Neural progenitor cell (in vitro differentiated cells): ENCODE results near the gene ARAF. TPM values are rescaled to one million over a fixed set of nuclear protein-coding genes. Genes with fewer than 3 reads are reported as not detected.
A peak's percentile ranks its signal among the peaks of the same experiment; 100 is the strongest.

Experiments used
- DNase-seq: peaks from one replicate; pipeline ENCODE4 v3.0.0-alpha.2; 2016; ENCODE audit warnings: low spot score
- H2AFZ ChIP-seq: fragments of 200-600 bp; sonication (generic); replicated peaks from 2 replicates; pipeline ENCODE4 v1.6.1; 2016; ENCODE audit warnings: antibody characterized with exemption
- H3F3A ChIP-seq: fragments of 200-600 bp; sonication (generic); 2 replicates; pipeline ENCODE4 v1.6.1; 2016; ENCODE audit warnings: antibody characterized with exemption, low read depth
- H3K27ac ChIP-seq: fragments of 200-600 bp; sonication (generic); 2 replicates; pipeline ENCODE4 v1.5.1; 2016; ENCODE audit warnings: mild to moderate bottlenecking
- H3K27me3 ChIP-seq: fragments of 200-600 bp; sonication (generic); 2 replicates; pipeline ENCODE4 v1.6.1; 2016; ENCODE audit warnings: mild to moderate bottlenecking, moderate library complexity
- H3K36me3 ChIP-seq: fragments of 200-600 bp; sonication (generic); 2 replicates; pipeline ENCODE4 v1.5.1; 2016
- H3K4me1 ChIP-seq: fragments of 200-600 bp; sonication (generic); 2 replicates; pipeline ENCODE4 v1.6.1; 2016; ENCODE audit warnings: mixed run types
- H3K4me2 ChIP-seq: fragments of 200-600 bp; sonication (generic); 2 replicates; pipeline ENCODE4 v1.6.1; 2016
- H3K4me3 ChIP-seq: fragments of 200-600 bp; sonication (generic); 2 replicates; pipeline ENCODE4 v1.5.1; 2016
- H3K79me2 ChIP-seq: fragments of 200-600 bp; sonication (generic); 2 replicates; pipeline ENCODE4 v1.6.1; 2016; ENCODE audit warnings: low read depth
- H3K9ac ChIP-seq: fragments of 200-600 bp; sonication (generic); 2 replicates; pipeline ENCODE4 v1.6.1; 2016
- H3K9me3 ChIP-seq: fragments of 200-600 bp; sonication (generic); 2 replicates; pipeline ENCODE4 v1.5.1; 2016; ENCODE audit warnings: low read depth
- H4K20me1 ChIP-seq: fragments of 200-600 bp; sonication (generic); 2 replicates; pipeline ENCODE4 v1.6.1; 2016; ENCODE audit warnings: low read depth
- H3K27ac Mint-ChIP-seq: 3 replicates; pipeline ENCODE4 v1.8.0; 2021; ENCODE audit warnings: mixed read lengths
- H3K27me3 Mint-ChIP-seq: 2 replicates; pipeline ENCODE4 v1.8.0; 2022; ENCODE audit warnings: low read depth, mild to moderate bottlenecking, inconsistent platforms, moderate library complexity, mixed read lengths; ENCODE audit not compliant: insufficient read depth
- H3K36me3 Mint-ChIP-seq: 3 replicates; pipeline ENCODE4 v1.8.0; 2021; ENCODE audit warnings: mixed read lengths
- H3K4me1 Mint-ChIP-seq: 3 replicates; pipeline ENCODE4 v1.8.0; 2021; ENCODE audit warnings: mixed read lengths
- H3K4me3 Mint-ChIP-seq: 3 replicates; pipeline ENCODE4 v1.8.0; 2021; ENCODE audit warnings: mild to moderate bottlenecking, moderate library complexity, mixed read lengths
- H3K9me3 Mint-ChIP-seq: 3 replicates; pipeline ENCODE4 v1.8.0; 2020; ENCODE audit warnings: mixed read lengths
- CTCF ChIP-seq: fragments of 200-600 bp; sonication (generic); IDR thresholded peaks from 2 replicates; pipeline ENCODE4 v1.5.1; 2017; ENCODE audit warnings: antibody characterized with exemption, mild to moderate bottlenecking
- EZH2 ChIP-seq: fragments of 200-600 bp; sonication (generic); IDR thresholded peaks from 2 replicates; pipeline ENCODE4 v1.6.1; 2017; ENCODE audit warnings: antibody characterized with exemption, mild to moderate bottlenecking, moderate library complexity
- EZH2phosphoT487 ChIP-seq: fragments of 200-600 bp; sonication (generic); IDR thresholded peaks from 2 replicates; pipeline ENCODE4 v1.6.1; 2017; ENCODE audit warnings: antibody characterized with exemption
- microRNA-seq: library from miRNA; unstranded; fragments of <30 nt; microRNA quantifications from one replicate; pipeline ENCODE4, GENCODE V29; 2016
- small RNA-seq: library from RNA; depleted of rRNA; stranded (forward); fragments of <200 nt; gene quantifications from one replicate; pipeline ENCODE3, GENCODE V24; 2015
- total RNA-seq: library from RNA; depleted of rRNA; stranded (reverse); fragments of >200 nt; gene quantifications from 2 replicates; pipeline ENCODE4 v1.2.3, GENCODE V29; 2015; ENCODE audit warnings: low replicate concordance

ARAF gene
- total RNA-seq, 1 donor from 2014 or later = 17.4 TPM

DNA sequence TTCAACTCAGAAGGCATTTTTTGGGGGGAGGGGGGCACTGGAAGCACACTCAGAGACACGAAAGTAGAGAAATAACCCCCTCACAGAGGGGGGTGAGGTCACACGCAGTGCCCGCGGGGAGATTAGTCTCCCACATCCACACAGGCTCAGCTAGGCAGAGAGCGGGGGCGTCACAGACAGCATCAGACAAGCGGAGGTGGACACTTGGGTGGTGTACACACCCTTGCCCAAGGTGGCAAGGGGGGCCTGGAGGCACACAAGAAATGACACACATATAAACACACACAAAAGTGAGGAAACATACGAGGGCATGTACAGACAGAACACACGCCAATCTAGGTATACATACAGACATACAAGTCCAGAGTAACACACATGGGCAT is 59.3 kb downstream of the ARAF start:
- no peaks in the 10 kb centered on the region for H3K4me1 ChIP-seq
- Mint-ChIP-seq H3K27me3 (peaks cover 32% of the 10 kb centered on the region), H3K9me3 (peaks cover 20% of the 10 kb centered on the region), H3K27ac (no peak overlapping the region), H3K4me3 (peak overlapping the region; percentile 24), H3K36me3 (no peaks in the 10 kb centered on the region), H3K4me1 (peaks cover 3% of the 10 kb centered on the region)
- no peak overlapping the region for H2AFZ ChIP-seq
- TF ChIP-seq CTCF = no peak
- no peak for TF ChIP-seq EZH2
- TF ChIP-seq EZH2phosphoT487 = no peak
- no peaks in the 10 kb centered on the region for H3K36me3 ChIP-seq
- peak overlapping the region; percentile 49 for H3K4me2 ChIP-seq
- no peak overlapping the region for H3K9ac ChIP-seq
- no peaks in the 10 kb centered on the region for H4K20me1 ChIP-seq
- no peak for DNase-seq
- H3F3A ChIP-seq = no peaks in the 10 kb centered on the region
- H3K79me2 ChIP-seq = no peaks in the 10 kb centered on the region
- H3K27ac ChIP-seq = no peak overlapping the region
- H3K27me3 ChIP-seq = peaks cover 7% of the 10 kb centered on the region
- H3K4me3 ChIP-seq = no peak overlapping the region
- no peaks in the 10 kb centered on the region for H3K9me3 ChIP-seq

Small RNAs within 50 kb of the gene (microRNA-seq; reads per million reads assigned to microRNA genes)
- gene MIR4769 = not detected

Small RNAs within 50 kb of the gene (small RNA-seq; reads per million reads assigned to genes)
- not detected for gene MIR4769

Other genes with a start within 250 kb of the ARAF start
- 0.47 and 1.4 TPM in 2 replicates for gene ZNF157, start 190.6 kb upstream of the ARAF start, total RNA-seq
- 5.1 and 6.5 TPM in 2 replicates for gene ZNF41, start 78.0 kb upstream of the ARAF start, total RNA-seq
- 21.6 and 40.5 TPM in 2 replicates for gene TIMP1, start 21.2 kb downstream of the ARAF start, total RNA-seq
- gene SYN1, start 58.7 kb downstream of the ARAF start, total RNA-seq = 0.53 TPM in 1 of 2 replicates, not detected in the other
- 0.06 and 0.40 TPM in 2 replicates for gene CFP, start 68.7 kb downstream of the ARAF start, total RNA-seq
- 16.6 and 28.9 TPM in 2 replicates for gene ELK1, start 89.4 kb downstream of the ARAF start, total RNA-seq
- 88.5 and 91.9 TPM in 2 replicates for gene UXT, start 98.0 kb downstream of the ARAF start, total RNA-seq